GM10266 (cell line): ENCODE measurements around the gene ARL11.

ENCODE experiments used
- DNase-seq: peaks from one replicate; pipeline ENCODE4 v3.0.0; 2012; ENCODE audit errors: extremely low spot score
- TF ChIP-seq, protein P1 (sequence below): IDR thresholded peaks from 2 replicates; pipeline ENCODE4 v1.5.1; 2012; ENCODE audit warnings: mild to moderate bottlenecking, low read depth; ENCODE audit not compliant: control insufficient read depth, insufficient read depth; ENCODE audit errors: missing control alignments

The ARL11 gene

DNA sequence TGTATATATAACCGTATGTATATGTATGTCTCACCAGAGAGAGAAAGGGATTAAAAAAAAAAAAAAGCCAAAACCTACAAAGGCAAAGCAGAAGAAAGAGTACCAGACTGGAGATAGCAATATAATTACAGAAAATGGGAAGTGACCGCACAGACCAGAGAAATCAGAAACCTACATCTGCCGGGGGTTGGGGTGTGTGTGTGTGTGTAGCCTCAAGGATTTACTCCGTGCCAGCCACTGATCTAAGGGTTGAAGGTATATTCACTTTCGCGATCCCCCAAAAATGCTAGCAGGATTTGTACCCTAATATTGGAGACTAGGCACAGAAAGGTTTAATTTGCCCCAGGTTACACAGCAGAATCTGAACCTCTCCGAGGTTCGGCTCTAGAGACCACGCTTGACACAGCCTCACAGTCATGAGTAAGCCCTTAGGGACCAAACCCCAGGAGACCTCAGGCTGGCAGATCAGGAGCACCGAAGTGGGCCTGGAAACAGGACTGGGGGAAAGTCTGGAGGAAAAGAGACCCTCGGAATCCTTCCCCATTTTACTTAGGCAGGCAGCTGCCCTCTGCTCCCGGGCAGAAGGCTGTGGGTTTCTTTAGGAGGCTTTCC is 14.8 kb downstream of the ARL11 start:
- TF ChIP-seq, protein P1, sequence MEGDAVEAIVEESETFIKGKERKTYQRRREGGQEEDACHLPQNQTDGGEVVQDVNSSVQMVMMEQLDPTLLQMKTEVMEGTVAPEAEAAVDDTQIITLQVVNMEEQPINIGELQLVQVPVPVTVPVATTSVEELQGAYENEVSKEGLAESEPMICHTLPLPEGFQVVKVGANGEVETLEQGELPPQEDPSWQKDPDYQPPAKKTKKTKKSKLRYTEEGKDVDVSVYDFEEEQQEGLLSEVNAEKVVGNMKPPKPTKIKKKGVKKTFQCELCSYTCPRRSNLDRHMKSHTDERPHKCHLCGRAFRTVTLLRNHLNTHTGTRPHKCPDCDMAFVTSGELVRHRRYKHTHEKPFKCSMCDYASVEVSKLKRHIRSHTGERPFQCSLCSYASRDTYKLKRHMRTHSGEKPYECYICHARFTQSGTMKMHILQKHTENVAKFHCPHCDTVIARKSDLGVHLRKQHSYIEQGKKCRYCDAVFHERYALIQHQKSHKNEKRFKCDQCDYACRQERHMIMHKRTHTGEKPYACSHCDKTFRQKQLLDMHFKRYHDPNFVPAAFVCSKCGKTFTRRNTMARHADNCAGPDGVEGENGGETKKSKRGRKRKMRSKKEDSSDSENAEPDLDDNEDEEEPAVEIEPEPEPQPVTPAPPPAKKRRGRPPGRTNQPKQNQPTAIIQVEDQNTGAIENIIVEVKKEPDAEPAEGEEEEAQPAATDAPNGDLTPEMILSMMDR: no peak
- no peak for DNase-seq

DNA sequence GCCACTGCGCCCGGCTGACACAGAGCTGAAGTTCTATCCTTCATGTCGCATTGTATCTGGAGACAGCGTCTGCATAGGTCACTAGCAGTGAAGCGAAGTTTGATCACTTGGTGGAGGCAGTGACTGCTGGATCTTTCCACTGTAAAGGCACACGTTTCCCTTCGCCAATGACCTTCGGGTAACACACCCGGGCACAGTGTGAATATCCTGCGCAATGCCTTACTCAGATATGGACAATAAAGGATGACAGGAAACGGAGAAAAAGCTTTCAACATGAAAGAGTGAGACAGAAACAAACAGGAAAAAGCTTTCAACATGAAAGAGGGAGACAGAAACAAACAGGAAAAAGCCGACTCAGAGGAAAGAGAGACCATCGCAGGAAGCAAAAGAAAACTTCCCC is 17.1 kb downstream of the ARL11 start:
- DNase-seq: no peak

DNA sequence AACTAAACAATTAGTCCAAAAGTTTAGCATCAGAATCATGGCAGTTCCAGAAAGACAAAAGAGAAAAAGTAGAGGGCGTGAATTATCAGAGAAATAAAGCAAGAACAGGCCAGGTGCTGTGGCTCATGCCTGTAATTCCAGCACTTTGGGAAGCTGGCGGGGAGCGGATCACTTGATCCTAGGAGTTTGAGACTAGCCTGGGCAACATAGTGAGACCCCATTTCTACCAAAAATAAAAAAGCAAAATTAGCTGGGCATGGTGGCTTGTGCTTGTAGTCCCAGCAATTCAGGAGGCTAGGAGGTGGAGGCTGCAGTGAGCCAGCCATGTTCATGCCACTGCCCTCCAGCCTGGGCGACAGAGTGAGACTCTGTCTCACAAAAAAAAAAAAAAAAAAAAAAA is 18.4 kb downstream of the ARL11 start:
- DNase-seq: no peak
- TF ChIP-seq, protein P1: no peak

More for the DNA sequence above, 17.1 kb downstream of the ARL11 start:
- TF ChIP-seq, protein P1: no peak

DNA sequence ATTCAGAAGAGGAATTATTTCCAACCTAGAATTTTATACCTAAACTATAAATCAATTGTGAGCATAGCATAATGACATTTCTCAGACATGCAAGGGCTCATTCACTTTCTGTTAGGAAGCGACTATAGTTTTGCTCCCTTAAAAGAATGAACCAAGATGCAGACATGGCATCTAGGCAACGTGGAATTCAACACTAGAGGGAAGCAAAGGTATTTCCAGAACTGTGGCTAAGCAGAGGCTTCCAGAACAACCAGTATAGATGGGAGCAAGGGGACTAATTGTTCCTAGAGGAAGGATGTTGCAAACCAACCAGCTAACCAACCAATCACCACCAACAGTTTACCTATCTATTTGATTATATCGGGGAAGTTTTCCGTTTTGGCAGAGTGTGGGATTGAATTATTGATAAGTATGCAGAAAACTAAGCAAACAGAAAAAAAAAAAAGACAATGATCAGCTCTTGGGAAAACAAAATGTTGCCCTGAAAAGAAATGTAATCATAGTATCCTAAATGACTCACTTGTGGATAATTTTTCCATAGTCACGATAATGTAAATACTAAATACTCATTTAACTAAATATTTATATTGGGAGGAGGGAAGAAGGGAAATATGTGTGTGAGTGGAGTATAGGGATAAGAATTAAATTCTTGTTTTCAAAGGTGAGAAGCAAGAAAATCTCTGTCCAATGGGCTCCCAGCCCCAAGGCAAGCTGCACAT is 21.1 kb downstream of the ARL11 start:
- TF ChIP-seq, protein P1: no peak
- no peak for DNase-seq

DNA sequence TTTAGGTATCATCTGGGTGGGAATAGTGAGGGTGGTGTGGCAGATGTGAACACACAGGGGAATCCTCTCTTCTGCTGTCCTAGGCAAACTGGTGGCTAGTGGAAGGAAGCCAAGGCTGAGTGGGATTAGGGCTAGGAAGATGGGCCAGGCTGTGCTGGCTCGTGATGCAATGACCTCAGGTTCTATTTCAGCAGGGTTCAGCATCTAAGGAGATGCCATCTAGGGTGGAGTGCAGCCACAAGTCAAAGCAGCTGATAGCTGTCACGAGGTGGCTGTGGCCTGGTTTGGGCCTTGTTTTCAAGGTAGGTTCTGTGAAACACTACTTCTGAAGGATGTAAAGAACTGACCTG is 21.6 kb downstream of the ARL11 start:
- TF ChIP-seq, protein P1: no peak
- no peak for DNase-seq

DNA sequence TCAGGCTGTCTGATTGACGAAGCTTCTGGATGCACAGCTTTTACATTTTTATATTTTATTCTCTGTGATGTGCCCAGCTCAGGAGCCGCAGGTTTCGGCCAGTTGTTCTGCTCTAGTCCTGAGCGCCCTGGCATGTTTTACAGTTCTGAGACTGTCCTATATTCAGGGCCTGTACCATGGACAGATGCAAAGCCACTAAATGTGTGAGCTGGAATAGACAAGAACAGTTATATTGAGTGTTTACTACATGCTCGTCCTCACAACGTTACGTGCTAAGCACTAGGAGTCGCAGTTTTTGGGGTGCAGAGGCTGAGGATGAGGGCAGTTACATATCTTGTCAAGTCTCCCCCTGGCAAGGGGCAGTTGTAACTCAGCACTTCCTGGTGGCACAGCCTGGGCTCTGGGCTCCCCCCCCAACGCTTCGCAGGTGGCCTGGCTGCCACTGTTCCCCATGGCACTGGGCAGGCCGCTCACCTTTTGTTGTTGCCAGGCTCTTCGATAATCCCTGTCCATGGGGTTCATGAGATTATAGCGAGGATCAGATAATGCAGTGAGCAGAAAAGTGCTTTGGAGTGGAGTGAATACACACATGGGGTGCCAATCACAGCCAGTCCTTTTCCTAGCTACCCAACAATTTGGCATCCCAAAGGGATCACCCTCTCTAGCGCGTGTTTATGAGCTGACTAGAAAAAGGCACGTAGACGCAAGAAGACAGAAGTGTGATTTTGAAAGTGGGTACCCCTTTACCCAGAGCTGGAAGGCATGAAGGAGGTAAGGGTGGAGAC is 23.5 kb downstream of the ARL11 start:
- TF ChIP-seq, protein P1: no peak
- DNase-seq: no peak
